Heart left ventricle (tissue), 16 donors: Measurements from ENCODE around the gene ZNF181. TPM values are rescaled to one million over a fixed set of nuclear protein-coding genes. Genes with fewer than 3 reads are reported as not detected.

Source experiments
- ATAC-seq, 4 donors: fragments of 200-7000 bp; cut with Tn5 transposase; one replicate each; pipeline ENCODE4 v1.9.1; 2020 to 2022; ENCODE audit warnings: moderate library complexity in 4 of 4, mild to moderate bottlenecking in 3 of 4, moderate number of reproducible peaks in 1 of 4
- DNase-seq, 5 donors: peaks; one replicate each; pipeline ENCODE4 v3.0.0-alpha.2; 2020
- H3K27ac ChIP-seq, 12 donors: fragments of 200-600 bp; sonication (generic) in 4 of 12; one replicate each; pipeline versions ENCODE4 v1.5.0 to v1.8.0; 2016 to 2022; ENCODE audit warnings: mild to moderate bottlenecking in 2 of 12
- H3K27me3 ChIP-seq, 9 donors: fragments of 200-600 bp; sonication (generic) in 2 of 9; one replicate each; pipeline versions ENCODE4 v1.5.1 to v1.8.0; 2016 to 2022; ENCODE audit warnings: mild to moderate bottlenecking in 3 of 9
- H3K36me3 ChIP-seq, 9 donors: fragments of 200-600 bp; sonication (generic) in 2 of 9; one replicate each; pipeline versions ENCODE4 v1.5.0 to v1.8.0; 2018 to 2022; ENCODE audit warnings: mild to moderate bottlenecking in 2 of 9
- H3K4me1 ChIP-seq, 12 donors: fragments of 200-600 bp; sonication (generic) in 4 of 12; one replicate each; pipeline versions ENCODE4 v1.5.0 to v1.8.0; 2016 to 2022; ENCODE audit warnings: mild to moderate bottlenecking in 3 of 12
- H3K4me3 ChIP-seq, 12 donors: fragments of 200-600 bp; sonication (generic) in 4 of 12; one replicate each; pipeline versions ENCODE4 v1.5.0 to v1.8.0; 2017 to 2022; ENCODE audit warnings: mild to moderate bottlenecking in 9 of 12, moderate library complexity in 4 of 12
- H3K9me3 ChIP-seq, 12 donors: fragments of 200-600 bp; sonication (generic) in 4 of 12; one replicate each; pipeline versions ENCODE4 v1.5.0 to v1.8.0; 2016 to 2022; ENCODE audit warnings: mild to moderate bottlenecking in 1 of 12
- POLR2A ChIP-seq, 2 donors: fragments of 450-650 bp; IDR thresholded peaks; one replicate each; pipeline ENCODE4 v1.6.1; 2017; ENCODE audit warnings: antibody characterized with exemption in 2 of 2, mild to moderate bottlenecking in 2 of 2, moderate library complexity in 2 of 2
- WGBS, 4 donors: extraction: QIAGEN DNeasy Blood & Tissue Kit in 2 of 4; methylation state at CpG; one replicate each; pipeline versions ENCODE4 v1.1.5 to v1.1.7; 2013 to 2018; 5-methylcytosine and 5-hydroxymethylcytosine counted together
- intact Hi-C, 10 donors: fragments of 100-400 bp; cut with DNase I; formaldehyde crosslinking; loops; one replicate each; pipeline versions ENCODE4 v1.11.1 to v1.14.2; 2022
- polyA plus RNA-seq, 2 donors: library from polyadenylated mRNA; stranded (reverse); fragments of 200-250 nt; gene quantifications; one replicate each; pipeline ENCODE4 v1.2.3, GENCODE V29; 2013
- total RNA-seq, 9 donors: library from RNA; depleted of rRNA in 2 of 9; stranded (reverse); fragments of >200 nt in 2 of 9; fragmentation: NEBNext Ultra II Directional in 3 of 9; extraction: Animal tissue kit (Norgen Biotek cat#: 25700) in 3 of 9; gene quantifications; one replicate each; pipeline versions ENCODE4 v1.1.0 to v1.2.4, GENCODE V29; 2016 to 2023
- TF ChIP-seq, protein P1 (sequence below), 12 donors: fragments of 200-600 bp; sonication (generic) in 4 of 12; IDR thresholded peaks; one replicate each; pipeline versions ENCODE4 v1.5.0 to v1.8.0; 2018 to 2022; ENCODE audit warnings: antibody characterized with exemption in 12 of 12, mild to moderate bottlenecking in 5 of 12
- donor health status: ischemic (EF 13 %, LVEDD 7.1; RV severe dilation, severe dysfunction).
- donor health status: healthy with polysubstance abuse.
- donor health status: DM: no; HTN: yes; CAD: no.
- donor health status: DM: no; HTN: no; CAD: no.
- donor health status: ischemic (EF 25% LVEDD 6.9; RV normal size, moderate dysfunction).
- donor health status: ischemic (EF 25% LVEDD 5.7; RV mildly dilated, moderate dysfunction).
- donor health status: healthy.
- donor health status: DM: yes; HTN: yes; CAD: no.
- donor health status: ischemic (EF 35%, LVEDD 5.7; RV mildly dilated, moderate dysfunction).
- donor health status: nonischemic (EF 11% LVEDD 7.7; RV severe dilation, severe dysfunction).
- donor health status: DM: yes; HTN: yes; CAD: no.
- donor health status: PGD.
- donor health status: ischemic (EF 29% LVEDD 5.4; RV normal size, mild dysfunction).
- donor health status: nonischemic (EF 23%, LVEDD 6.1; RV moderate dilation, normal function).

The ZNF181 gene
- total and polyA plus RNA-seq, 11 donors: 8.6 to 46.6 (median 18.8) TPM

DNA sequence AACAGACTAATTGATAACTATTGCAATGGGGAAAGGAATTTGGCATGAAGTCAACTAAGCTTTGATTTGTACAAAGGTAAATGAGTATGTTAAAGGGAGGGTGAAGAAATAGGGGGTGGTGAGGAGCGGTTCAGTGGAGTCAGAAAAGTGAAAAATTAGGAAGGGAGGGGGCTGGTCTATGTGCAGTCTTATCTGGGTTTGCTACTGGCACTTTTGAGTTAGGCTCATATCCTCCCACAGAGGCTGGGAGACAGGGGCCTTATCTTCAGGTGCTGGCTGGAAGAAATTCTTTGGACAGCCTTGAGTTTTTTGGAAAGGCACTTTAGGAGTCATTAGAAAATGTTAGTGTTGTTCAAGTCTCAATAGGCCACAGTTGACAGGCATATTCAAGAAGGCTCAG, 45.5 kb upstream of the ZNF181 start:
- ATAC-seq: no peak
- intact Hi-C loops: no loop called here
- no peak overlapping the region for H3K27ac ChIP-seq
- no peak for DNase-seq
- peaks cover 0 to 21% (median 13%) of the 10 kb centered on the region in 9 donors for H3K36me3 ChIP-seq
- no peak overlapping the region for H3K4me3 ChIP-seq
- no peak for TF ChIP-seq POLR2A (IDR thresholded peaks at IDR 0.05)
- TF ChIP-seq, protein P1, sequence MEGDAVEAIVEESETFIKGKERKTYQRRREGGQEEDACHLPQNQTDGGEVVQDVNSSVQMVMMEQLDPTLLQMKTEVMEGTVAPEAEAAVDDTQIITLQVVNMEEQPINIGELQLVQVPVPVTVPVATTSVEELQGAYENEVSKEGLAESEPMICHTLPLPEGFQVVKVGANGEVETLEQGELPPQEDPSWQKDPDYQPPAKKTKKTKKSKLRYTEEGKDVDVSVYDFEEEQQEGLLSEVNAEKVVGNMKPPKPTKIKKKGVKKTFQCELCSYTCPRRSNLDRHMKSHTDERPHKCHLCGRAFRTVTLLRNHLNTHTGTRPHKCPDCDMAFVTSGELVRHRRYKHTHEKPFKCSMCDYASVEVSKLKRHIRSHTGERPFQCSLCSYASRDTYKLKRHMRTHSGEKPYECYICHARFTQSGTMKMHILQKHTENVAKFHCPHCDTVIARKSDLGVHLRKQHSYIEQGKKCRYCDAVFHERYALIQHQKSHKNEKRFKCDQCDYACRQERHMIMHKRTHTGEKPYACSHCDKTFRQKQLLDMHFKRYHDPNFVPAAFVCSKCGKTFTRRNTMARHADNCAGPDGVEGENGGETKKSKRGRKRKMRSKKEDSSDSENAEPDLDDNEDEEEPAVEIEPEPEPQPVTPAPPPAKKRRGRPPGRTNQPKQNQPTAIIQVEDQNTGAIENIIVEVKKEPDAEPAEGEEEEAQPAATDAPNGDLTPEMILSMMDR (IDR thresholded peaks at IDR 0.05): no peak
- H3K4me1 ChIP-seq: no peaks in the 10 kb centered on the region
- no peaks in the 10 kb centered on the region for H3K27me3 ChIP-seq
- peaks cover 0 to 48% (median 29%) of the 10 kb centered on the region in 12 donors for H3K9me3 ChIP-seq
- 64 to 88% (median 84%) methylated on average over 1 of the region's 1 CpG for WGBS, 4 donors

DNA sequence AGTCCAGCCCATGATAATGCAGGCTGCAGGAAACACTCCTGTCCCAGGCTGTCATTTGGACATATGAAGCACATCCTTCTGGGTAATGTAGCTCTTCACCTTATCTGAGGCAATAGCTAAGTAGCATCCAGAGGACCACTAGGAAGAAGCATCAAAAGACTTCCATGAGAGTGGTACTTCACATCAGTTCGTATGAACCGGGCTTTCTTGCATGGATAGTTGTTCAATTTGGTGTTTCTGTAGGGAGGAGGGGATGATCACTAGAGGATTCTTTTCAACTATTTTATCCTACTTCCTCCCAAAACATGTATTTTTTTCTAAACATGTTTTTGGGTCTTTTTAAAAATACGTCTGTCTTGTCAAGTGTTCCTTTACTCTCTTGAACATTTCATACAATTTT, 43.7 kb upstream of the ZNF181 start:
- intact Hi-C loops: no loop called here
- WGBS, 4 donors: 84 to 86% (median 86%) methylated on average over 3 of the region's 3 CpGs
- DNase-seq (no peak), ATAC-seq (no peak)
- TF ChIP-seq, protein P1 (IDR thresholded peaks at IDR 0.05): no peak
- no peak for TF ChIP-seq POLR2A (IDR thresholded peaks at IDR 0.05)
- Histone ChIP-seq H3K27ac (no peak overlapping the region), H3K9me3 (peaks cover 0 to 30% (median 12%) of the 10 kb centered on the region in 12 donors), H3K36me3 (peaks cover 0 to 4% (median 0%) of the 10 kb centered on the region in 9 donors), H3K4me3 (no peak overlapping the region), H3K27me3 (no peaks in the 10 kb centered on the region), H3K4me1 (no peaks in the 10 kb centered on the region)

DNA sequence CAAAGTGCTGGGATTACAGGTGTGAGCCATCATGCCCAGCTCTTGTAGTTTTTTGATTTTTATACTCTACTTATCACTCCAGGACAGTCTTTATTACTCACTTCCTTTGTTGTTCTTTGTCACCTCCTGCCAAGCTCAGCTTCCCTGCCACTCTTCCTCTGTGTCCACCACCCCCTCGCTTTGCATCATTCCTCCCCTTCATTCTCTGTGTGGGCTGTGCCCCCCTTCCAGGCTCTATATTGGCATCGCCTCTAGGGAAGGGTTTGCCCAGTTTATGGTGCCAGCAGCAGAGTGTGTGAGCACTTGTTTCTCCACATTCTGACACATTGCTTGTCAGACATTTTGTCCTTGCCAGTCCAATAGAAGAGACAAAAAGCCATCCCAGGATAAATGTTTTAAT, 41.5 kb upstream of the ZNF181 start:
- H3K4me3 ChIP-seq: no peak overlapping the region
- 38 to 51% (median 46%) methylated on average over 2 of the region's 2 CpGs for WGBS, 4 donors
- ATAC-seq: peak in 1 of 4 donors; percentile 59
- no peaks in the 10 kb centered on the region for H3K4me1 ChIP-seq
- intact Hi-C loops: no loop called here
- TF ChIP-seq POLR2A (IDR thresholded peaks at IDR 0.05): no peak
- DNase-seq: no peak
- H3K9me3 ChIP-seq: peaks cover 0 to 9% (median 0%) of the 10 kb centered on the region in 12 donors
- no peaks in the 10 kb centered on the region for H3K36me3 ChIP-seq
- no peaks in the 10 kb centered on the region for H3K27me3 ChIP-seq
- H3K27ac ChIP-seq: no peak overlapping the region

DNA sequence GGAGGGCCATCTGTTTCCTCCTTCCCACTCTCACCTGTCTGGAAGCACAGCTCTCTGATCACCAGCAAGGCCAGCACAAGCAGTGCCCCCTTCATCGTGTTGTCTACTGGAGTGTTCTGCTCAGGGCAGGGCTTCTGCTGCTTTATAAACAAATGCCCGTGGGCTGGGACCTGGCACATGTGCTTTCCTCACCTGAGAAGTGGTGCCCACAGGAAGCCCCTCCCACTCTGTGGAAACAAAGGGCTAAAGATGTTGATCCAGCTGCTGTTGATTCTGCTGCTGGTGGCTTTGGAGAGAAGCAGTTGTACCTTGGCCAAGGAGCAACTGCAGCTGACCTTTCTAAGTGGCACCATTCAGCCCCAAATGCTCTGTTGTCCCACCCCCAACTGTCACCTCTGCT, 26.4 kb upstream of the ZNF181 start:
- WGBS, 4 donors: 64 to 71% (median 66%) methylated on average over 2 of the region's 2 CpGs
- intact Hi-C loops: no loop called here
- Histone ChIP-seq H3K27me3 (no peaks in the 10 kb centered on the region), H3K4me1 (no peaks in the 10 kb centered on the region), H3K9me3 (peaks cover 0 to 17% (median 0%) of the 10 kb centered on the region in 12 donors), H3K27ac (no peak overlapping the region), H3K36me3 (no peaks in the 10 kb centered on the region), H3K4me3 (no peak overlapping the region)
- ATAC-seq (no peak), DNase-seq (no peak)
- TF ChIP-seq, protein P1 (IDR thresholded peaks at IDR 0.05): no peak
- TF ChIP-seq POLR2A (IDR thresholded peaks at IDR 0.05): no peak

DNA sequence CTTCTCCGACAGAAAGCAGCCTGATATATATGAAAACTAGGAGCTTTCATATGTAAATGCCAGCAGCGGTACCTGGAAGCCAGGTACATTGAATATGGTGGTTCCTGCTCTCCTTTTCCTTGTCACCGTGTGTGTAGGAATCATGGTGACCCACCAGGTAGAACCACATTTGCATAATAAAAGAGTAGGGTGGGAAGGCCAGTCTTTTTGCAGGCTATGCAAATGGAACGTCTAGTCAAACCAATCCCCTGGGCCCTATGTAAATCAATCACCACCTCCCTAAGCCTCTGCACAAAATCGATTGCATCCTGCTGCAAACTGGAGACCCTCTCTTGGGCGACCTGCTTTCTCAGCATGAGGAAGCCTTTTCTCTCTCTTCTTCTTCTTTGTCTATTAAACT, 22.2 kb upstream of the ZNF181 start:
- H3K9me3 ChIP-seq: peaks cover 0 to 29% (median 0%) of the 10 kb centered on the region in 12 donors
- no peak overlapping the region for H3K27ac ChIP-seq
- DNase-seq (no peak), ATAC-seq (no peak)
- 65 to 81% (median 67%) methylated on average over 6 of the region's 6 CpGs for WGBS, 4 donors
- no peaks in the 10 kb centered on the region for H3K27me3 ChIP-seq
- intact Hi-C loops: loop anchor here (1.0 to 10.0 kb wide), 9 partner anchors 73 to 937 kb away; no protein-coding TSS in a partner anchor
- H3K4me1 ChIP-seq: no peaks in the 10 kb centered on the region
- H3K4me3 ChIP-seq: no peak overlapping the region
- H3K36me3 ChIP-seq: no peaks in the 10 kb centered on the region
- no peak for TF ChIP-seq POLR2A (IDR thresholded peaks at IDR 0.05)
- TF ChIP-seq, protein P1 (IDR thresholded peaks at IDR 0.05): no peak
